Measurements from ENCODE around the gene PALLD. TPM values are rescaled to one million over a fixed set of nuclear protein-coding genes. Genes with fewer than 3 reads are reported as not detected.

Gene PALLD
- total RNA-seq, 1 experiment from 2014 or later, result 18.3 TPM

GRCh38 chr4:168812806-168813205, 316.0 kb downstream of the PALLD start:
- Histone ChIP-seq H3K27ac (ENCODE audit: insufficient read length, low read depth, low read length) (no peak overlapping the region), H3K14ac (ENCODE audit: insufficient read depth, low read length) (no peak overlapping the region), H3K4me2 (ENCODE audit: insufficient read depth, insufficient read length, low read length) (no peak overlapping the region), H3T11ph (ENCODE audit: low read length) (no peak overlapping the region), H3K9me3 (ENCODE audit: control insufficient read depth, low read depth, low read length) (no peaks in the 10 kb centered on the region), H2BK120ac (ENCODE audit: low read depth, low read length, poor library complexity, severe bottlenecking) (no peak overlapping the region), H4K91ac (ENCODE audit: insufficient read length, low read depth, low read length) (no peak overlapping the region), H2BK20ac (ENCODE audit: low read depth, low read length, poor library complexity, severe bottlenecking) (no peak overlapping the region), H3K27me3 (ENCODE audit: insufficient read depth, low read length) (no peaks in the 10 kb centered on the region), H2AK5ac (ENCODE audit: insufficient read length, low read length) (no peak overlapping the region), H3K79me2 (ENCODE audit: insufficient read depth, low read length) (no peaks in the 10 kb centered on the region), H3K23me2 (ENCODE audit: insufficient read length, low read depth, low read length, poor library complexity, severe bottlenecking) (no peaks in the 10 kb centered on the region), H2BK12ac (ENCODE audit: insufficient read length, low read depth, low read length) (no peak overlapping the region), H3K79me1 (ENCODE audit: insufficient read depth, low read depth, low read length, poor library complexity, severe bottlenecking) (no peaks in the 10 kb centered on the region), H3K4ac (ENCODE audit: low read depth, low read length) (no peak overlapping the region), H4K5ac (ENCODE audit: insufficient read length, low read depth, low read length) (no peak overlapping the region), H3K56ac (ENCODE audit: insufficient read length, low read depth, low read length) (no peak overlapping the region), H3K9ac (ENCODE audit: extremely low read depth, insufficient read length, low read length) (no peak overlapping the region), H4K8ac (replicated peaks; ENCODE audit: insufficient read length, low read depth, low read length) (no peak overlapping the region), H2AFZ (ENCODE audit: low read length) (no peak overlapping the region), H3K4me1 (ENCODE audit: insufficient read depth, low read length) (peaks cover 2% of the 10 kb centered on the region; the same call in 1 of the 2 replicates), H3K18ac (ENCODE audit: insufficient read length, low read depth, low read length) (no peak overlapping the region), H2BK15ac (ENCODE audit: low read depth, low read length) (no peak overlapping the region), H4K20me1 (ENCODE audit: control insufficient read depth, insufficient read depth, insufficient read length) (no peaks in the 10 kb centered on the region), H2BK5ac (ENCODE audit: insufficient read length, low read length) (no peak overlapping the region), H3K23ac (ENCODE audit: insufficient read length, low read depth, low read length) (no peak overlapping the region)
- no peak for TF ChIP-seq CTCF (conservative IDR thresholded peaks at IDR 0.05)
- H3K27ac Mint-ChIP-seq, result peak overlapping the region in 1 of 3 experiments; percentile 14; a peak in 2 of 7 replicates
- H3K4me3 Mint-ChIP-seq, result no peak overlapping the region
- no peaks in the 10 kb centered on the region for H3K36me3 Mint-ChIP-seq (ENCODE audit: insufficient read depth in 1 of 3, low read depth in 3 of 3)
- no peak for DNase-seq
- no peaks in the 10 kb centered on the region for H3K9me3 Mint-ChIP-seq
- peaks cover 1% of the 10 kb centered on the region; the same call in 1 of the 2 replicates for H3K27me3 Mint-ChIP-seq (ENCODE audit: low read depth)
- H3K4me1 Mint-ChIP-seq, result peaks cover 34 to 35% of the 10 kb centered on the region in 2 experiments
- no CpG with 5 or more reads among the region's 6 CpGs for WGBS (ENCODE audit: extremely low coverage, insufficient read length, low lambda C conversion rate)

Measured in H9 (cell line).